HG03196 (cell line): ENCODE results near the gene MAP2K4.
"Not testable (repeated sequence)": the region's sequence is repeated elsewhere in the genome, so short reads cannot be mapped to it uniquely, and the experiment has no call there.

Experiments
- ATAC-seq: cut with Tn5 transposase; IDR thresholded peaks from one replicate; pipeline ENCODE4 v1.9.1; 2021; ENCODE audit not compliant: unreplicated experiment

MAP2K4 gene

GRCh38 chr17:12020642-12021622 lies at the start of gene MAP2K4:
Gene MAP2K4, plus strand, starts transcription at chr17:12020877. Its CDS starts 10 bp downstream, at chr17:12020887.
- peak; percentile 96 for ATAC-seq

DNA sequence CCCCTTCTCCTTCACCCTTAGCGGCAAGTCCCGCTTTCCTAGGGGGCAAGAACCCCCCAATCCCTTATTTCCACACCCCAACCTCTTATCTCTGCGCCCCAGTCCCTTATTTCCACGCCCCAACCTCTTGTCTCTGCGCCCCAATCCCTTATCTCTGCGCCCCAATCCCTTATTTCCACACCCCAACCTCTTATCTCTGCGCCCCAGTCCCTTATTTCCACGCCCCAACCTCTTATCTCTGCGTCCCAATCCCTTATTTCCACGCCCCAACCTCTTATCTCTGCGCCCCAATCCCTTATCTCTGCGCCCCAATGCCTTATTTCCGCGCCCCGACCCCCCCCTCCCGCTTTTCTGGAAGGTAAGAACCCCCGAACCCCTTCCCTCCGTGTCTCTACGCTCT lies 47.9 kb upstream of the MAP2K4 start:
- not testable (repeated sequence) for ATAC-seq

- ATAC-seq: no peak
Observed at GRCh38 chr17:11979795-11980194, 40.9 kb upstream of the MAP2K4 start.

DNA sequence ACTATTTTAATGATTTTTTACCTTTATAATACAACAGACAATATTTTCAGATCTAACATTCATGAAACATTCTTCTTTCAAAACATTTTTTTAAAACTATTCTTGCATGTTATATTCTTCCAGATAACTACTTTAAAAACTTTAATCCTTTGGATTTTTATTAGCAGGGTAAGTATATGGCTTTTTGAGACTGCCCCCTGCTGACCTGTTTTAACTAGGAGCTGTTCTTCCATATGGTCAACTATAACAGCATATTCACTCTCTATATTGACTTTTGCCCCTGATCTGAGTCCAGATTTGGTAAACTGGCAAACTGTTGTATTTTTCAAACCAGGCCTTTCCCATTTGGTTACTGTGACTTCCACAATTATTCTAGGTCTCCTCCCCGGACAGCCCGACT lies 39.9 kb upstream of the MAP2K4 start:
- no peak for ATAC-seq

DNA sequence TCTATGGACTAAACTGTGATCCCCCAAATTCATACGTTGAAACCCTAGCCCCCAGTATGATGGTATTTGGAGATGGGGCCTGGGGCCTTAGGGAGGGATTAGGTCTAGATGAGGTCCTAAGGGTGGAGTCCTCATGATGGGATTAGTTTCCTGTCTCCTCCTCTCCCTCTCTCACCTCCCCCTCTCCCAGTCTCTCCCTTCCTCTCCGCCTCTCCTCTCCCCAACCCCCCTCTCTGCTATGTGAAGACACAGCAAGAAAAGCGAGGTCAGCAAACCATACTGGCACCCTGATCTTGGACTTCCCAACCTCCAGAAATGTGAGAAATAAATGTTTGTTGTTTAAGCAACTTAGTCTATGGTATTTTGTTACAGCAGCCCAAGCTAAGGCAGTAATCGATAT lies 38.8 kb upstream of the MAP2K4 start:
- no peak for ATAC-seq

DNA sequence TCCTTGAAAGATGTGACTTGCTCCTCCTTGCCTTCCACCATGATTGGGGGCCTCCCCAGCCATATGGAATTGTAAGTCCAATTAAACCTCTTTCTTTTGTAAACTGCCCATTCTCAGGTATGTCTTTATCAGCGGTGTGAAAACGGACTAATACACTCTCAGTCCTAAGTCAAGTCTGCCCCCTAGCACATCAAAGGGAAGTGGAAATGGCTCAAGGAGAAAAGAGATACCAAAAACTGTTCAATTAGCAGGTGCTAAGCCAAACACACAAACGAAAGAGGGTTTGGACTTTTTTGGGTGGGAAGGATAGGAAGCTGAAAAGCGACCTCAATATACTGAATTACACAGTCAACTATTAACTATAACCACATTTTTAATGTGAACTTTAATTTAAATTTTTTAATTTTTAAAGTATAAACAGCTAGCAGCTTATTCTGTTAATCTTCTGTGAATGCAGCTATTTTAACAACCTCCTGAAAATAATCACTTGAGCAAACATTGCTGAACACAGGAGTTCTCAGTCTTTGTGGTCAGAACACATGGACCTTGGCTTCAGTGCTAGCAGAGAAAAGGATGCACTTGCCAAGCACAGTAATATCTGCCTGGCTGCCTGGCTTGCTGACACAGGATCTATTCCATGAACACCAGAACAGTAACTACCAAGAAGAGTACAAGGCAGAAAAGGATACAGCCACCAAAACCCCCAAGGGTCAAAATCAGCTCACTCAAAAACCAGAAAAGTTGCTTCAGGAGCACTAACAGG lies 34.3 kb upstream of the MAP2K4 start:
- ATAC-seq: no peak

DNA sequence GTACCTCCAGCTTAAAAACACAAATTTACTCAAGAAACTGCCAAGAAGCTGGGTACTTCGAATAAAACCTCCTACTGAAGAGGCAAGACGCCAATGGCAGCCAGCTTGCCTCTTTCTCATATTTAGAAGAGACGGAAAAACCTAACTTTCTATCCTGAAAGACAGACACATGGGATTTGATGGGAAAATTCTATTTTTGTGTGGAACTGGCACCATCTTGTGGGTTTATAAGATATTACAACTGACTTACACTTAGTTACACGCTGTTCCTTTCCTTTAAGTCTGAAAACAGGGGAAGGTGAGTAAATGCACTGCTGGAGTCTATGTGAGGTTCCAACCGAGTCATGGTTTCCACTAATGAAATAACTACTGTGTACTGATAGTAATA lies 33.7 kb upstream of the MAP2K4 start:
- no peak for ATAC-seq

GRCh38 chr17:11990363-11990983 lies 30.2 kb upstream of the MAP2K4 start:
- no peak for ATAC-seq

DNA sequence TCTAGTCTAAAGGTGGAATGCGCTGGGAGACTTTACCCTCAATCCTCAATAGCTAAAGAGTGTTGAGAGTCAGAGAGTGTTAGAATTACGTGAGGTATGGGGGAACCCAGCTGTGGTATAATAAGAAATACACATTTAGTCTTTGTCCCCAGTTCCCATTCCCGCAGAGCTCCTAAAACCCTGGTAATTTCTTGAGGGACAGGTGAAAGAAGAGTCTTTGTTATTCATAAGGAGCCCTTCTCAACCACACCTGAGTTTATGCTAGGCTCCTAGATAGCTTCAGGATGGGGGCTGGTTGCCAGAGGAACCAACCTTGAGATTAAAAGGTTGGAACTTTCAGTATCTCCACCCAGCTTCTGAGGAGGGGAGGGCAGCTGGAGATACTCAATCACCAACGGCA lies 29.2 kb upstream of the MAP2K4 start:
- ATAC-seq: no peak

DNA sequence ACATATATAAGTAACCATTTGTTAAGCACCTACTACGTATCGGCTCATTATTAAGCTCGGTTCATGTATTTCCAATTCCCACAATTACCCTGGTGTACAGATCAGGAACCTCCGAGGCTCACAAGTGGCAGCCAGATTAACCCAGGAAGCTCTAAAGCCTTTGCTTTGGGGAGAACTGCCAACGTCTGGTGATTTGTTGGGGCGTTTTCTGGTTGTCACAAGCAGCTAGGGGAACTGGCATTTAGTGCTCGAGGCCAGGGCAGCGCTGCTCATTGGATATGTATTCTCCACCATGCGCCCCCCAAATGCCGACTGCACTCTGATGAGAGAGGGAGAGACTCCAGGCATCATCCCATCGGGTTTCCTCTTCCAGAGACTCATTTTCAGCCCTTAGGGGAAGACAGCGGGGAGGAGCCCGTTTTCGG lies 23.9 kb upstream of the MAP2K4 start:
- peak; percentile 29 for ATAC-seq

GRCh38 chr17:11997147-11997971 lies 23.3 kb upstream of the MAP2K4 start, which contains the start of gene ZNF18:
Gene ZNF18, minus strand, starts transcription at chr17:11997475. Its CDS starts 4,646 bp downstream, at chr17:11992829.
- peak; percentile 95 for ATAC-seq

DNA sequence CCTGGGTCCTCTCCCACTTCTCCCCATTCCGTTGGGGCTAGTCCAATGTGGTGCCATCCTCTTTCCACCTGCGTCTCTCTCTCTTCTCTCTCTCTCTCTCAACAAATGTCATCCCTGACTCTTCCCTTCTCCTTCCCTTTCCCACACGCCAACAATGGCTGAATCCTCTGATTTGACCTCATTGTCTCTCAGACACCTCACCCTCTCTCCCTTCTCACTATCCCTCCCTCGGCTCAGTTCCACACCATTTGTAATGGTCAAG lies 22.8 kb upstream of the MAP2K4 start:
- no peak for ATAC-seq

DNA sequence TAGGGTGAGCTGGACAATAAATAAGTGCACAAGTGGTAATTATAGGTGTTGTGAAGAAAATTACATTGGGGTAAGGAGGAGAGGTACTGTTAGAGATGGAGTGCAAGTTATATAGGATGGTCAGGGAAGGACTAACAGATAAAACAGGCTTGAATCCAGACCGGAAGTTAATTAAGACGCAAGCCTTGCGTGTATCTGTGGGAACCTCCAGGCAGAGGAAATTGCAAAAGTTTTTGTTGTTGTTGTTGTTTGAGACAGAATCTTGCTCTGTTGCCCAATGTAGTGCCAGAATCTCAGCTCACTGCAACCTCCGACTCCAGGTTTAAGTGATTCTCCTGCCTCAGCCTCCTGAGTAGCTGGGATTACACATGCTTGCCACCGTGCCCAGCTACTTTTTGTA lies 21.0 kb upstream of the MAP2K4 start:
- no peak for ATAC-seq

DNA sequence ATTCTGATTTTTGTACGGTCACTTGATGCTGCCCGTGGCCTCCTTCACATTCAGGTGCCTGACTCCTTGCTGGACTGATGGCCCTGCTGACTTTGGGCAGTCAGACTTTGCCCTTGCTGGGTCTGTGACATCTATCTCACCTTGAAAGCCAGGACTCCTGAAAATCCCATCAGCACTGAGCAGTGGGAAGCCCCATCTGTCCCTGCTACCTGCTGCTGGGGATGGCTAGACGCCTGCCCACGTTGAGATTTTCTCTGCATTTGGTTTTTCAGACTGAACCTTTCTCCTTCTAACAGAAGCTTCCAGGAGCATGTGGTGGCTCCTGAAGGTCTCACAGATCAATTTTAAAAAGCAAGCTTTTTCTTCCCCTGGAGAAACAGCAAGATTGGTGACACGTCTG lies 13.2 kb upstream of the MAP2K4 start:
- no peak for ATAC-seq

DNA sequence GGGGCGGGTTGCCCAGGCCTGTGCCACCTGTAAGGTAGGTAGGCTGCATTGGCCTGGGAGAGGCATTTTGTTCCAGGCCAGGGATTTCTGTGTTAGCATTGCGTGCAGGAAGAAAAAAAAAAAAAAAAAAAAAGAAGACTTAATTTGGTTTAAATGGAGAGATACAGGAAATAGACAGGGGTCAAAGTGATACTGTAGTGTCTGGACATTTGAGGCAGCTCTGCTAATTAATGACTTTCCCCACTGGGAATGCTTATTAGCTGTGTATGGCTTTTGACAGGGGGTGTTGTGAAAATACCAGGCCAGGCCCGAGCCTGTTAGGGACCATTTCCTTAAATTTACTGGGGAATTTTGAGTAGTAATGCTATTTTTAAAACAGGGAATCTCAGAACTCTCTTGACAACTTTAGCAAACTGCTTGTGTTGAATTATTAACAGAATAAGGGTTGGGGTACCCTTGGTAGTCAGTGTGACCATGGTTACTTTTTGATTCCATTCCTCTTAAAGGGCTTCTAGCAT lies 1.0 kb downstream of the MAP2K4 start:
- no peak for ATAC-seq

- ATAC-seq: no peak
Observed at GRCh38 chr17:12022310-12022709, 1.6 kb downstream of the MAP2K4 start.

DNA sequence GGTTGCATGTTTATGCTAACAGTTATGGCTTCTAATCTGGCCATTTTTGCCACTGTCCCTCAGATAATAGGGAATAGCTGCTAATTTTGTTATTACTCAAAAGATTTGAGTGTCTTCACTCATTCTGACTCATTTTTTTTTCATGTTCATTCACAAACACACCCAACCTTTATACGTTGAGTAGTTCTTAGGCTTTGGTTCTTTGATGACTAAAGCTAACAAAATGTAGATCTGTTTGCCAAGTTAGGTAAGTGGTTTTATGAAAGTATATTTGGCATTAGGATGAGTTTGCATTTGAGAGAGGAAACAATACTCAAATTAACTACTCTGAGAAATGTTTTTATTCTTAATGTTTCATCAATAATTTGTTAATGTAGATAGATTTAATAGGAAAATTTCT lies 3.6 kb downstream of the MAP2K4 start:
- ATAC-seq: no peak

DNA sequence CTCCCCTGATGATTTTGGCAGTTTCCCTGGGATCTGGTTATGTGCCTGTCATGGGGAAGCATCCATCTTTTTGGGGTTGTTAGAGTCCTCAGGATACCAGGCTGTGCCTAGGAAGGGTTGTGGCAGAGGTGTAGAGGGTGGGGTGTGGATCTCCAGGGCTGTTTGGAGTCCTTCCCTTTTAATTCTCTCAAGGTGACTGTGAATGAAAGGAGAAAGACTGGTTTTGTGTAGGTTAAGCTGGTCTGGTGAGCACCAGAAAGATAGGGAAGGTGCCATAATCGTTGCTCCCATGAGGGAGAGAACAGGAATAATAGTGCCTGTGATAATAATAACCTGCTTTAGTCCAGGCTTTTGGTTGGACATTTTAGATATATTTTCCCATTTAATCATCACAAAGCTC lies 7.0 kb downstream of the MAP2K4 start:
- no peak for ATAC-seq

DNA sequence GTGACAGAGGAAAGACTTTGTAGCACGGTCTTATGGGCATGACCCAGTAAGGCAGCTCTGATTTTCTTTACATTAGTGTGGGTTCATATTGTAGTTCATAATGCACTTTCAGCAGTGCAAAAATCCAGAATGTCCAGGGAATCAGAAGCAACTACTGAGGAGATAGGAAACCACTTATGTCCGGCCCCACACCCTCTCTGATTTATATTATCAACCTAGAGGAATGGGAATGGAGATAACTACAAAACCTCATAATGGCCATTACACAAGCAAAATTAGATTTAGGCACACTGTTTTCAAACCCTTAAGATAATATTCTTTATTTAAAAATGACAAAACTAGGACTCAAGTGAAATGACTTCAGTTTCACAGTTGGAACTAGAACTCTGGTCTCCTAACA lies 7.9 kb downstream of the MAP2K4 start:
- no peak for ATAC-seq

DNA sequence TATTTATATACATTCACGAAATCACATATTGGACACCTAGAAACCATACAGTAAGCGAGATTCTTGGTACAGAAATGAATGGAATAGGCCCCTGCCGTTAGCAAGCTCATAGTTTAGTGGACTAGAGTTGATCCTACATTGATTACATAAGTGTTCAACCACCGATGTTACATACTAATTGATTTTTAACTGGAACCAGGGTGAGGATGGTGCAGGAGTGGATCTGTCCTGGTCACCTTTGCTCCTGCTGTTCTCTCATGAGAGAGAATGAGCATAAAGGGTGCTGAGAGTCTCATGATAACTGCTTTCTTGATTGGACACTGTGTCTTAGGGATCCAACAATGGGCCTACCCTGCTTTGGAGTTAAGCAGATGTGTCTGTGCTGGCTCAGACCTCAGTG lies 13.9 kb downstream of the MAP2K4 start:
- ATAC-seq: no peak

DNA sequence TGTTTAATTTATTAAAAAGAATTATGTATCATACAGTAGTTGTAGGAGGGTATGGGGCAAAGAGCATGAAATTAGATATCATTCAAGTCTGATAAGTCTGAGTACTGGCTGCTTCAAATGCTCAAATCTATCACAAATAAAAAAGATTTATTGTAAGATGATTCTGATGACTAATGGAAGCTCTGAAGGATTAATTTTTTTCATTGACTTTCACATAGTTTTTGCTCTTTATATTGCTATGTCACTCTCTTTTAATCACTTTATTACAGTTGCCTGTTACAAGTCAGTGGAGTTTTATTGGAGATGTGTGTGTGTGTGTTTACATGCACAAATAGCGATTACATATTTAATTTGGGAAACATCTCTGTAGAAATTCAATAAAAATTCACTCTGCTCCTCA lies 15.0 kb downstream of the MAP2K4 start:
- ATAC-seq: no peak
